Measurements from ENCODE around the gene NOC2L. TPM values are rescaled to one million over a fixed set of nuclear protein-coding genes. Genes with fewer than 3 reads are reported as not detected.

The NOC2L gene
- total RNA-seq, 1 experiment from 2014 or later, result 100 TPM

DNA sequence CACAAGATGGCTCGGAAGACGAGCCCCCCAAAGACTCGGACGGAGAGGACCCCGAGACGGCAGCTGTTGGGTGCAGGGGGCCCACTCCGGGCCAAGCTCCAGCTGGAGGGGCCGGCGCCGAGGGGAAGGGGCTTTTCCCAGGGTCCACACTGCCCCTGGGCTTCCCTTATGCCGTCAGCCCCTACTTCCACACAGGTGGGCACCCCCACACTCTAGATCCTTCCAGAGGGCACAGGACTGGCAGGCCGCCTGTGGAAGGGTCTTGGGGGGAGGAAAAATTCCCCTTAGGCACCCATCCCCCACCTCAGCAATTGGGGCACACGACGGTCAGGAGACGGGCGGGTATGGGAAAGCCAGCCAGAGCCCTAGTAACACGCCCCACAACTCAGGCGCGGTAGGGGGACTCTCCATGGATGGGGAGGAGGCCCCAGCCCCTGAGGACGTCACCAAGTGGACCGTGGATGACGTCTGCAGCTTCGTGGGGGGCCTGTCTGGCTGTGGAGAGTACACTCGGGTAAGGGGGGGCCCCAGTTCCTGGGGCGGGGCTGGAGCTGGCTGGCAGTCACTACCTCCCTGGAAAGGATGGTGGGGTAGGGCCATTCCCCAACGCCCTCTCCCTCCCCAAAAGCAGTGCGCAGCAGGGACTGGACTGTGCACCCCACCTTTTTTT is 16.1 kb downstream of the NOC2L start:
- DNase-seq (ENCODE audit: low read depth), result no peak

DNA sequence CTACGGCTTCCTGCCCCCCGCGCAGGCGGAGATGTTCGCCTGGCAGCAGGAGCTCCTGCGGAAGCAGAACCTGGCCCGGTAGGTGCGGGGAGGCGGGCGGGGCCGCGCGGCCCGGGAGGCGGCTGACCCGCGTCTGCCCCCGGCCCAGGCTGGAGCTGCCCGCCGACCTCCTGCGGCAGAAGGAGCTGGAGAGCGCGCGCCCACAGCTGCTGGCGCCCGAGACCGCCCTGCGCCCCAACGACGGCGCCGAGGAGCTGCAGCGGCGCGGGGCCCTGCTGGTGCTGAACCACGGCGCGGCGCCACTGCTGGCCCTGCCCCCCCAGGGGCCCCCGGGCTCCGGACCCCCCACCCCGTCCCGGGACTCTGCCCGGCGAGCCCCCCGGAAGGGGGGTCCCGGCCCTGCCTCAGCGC is 16.6 kb downstream of the NOC2L start:
- no peak for DNase-seq (ENCODE audit: low read depth)

DNA sequence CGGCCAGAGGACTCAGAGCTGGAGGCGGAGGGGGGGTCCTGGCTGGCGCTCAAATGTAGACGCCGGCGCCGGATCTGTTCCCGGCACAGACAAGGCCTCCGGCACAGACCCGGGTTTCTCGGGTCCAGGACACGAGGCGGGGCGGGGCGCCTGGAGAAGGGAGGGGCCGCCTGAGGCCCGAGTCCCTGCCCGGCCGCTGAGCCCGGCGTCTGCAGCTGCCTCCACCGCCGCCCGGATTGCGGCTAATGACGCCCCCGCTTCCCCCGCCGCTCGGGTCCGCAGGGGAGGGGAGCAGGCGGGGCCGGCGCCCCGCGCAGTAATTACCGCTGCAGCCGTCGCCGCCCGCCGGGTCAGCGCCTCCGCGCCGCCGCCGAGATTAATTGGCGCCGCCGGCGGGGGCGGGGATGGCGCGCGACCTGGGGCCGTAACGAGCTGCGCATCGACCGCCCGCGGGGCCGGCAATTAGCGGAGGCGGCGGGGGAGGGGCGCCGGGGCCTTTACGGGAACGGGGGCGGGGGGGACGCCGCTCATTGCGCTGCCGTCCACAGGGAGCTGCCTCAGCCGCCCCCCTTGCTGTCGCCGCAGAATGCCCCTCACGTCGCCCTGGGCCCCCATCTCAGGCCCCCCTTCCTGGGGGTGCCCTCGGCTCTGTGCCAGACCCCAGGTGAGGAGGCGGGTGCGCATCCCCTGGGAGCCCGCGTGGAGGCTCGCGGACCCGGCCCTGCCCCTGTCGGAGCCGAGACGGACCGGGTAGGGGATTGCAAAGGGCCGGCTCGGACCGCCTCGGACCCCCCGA is 17.3 kb downstream of the NOC2L start:
- DNase-seq (ENCODE audit: low read depth), result peak; percentile 45

DNA sequence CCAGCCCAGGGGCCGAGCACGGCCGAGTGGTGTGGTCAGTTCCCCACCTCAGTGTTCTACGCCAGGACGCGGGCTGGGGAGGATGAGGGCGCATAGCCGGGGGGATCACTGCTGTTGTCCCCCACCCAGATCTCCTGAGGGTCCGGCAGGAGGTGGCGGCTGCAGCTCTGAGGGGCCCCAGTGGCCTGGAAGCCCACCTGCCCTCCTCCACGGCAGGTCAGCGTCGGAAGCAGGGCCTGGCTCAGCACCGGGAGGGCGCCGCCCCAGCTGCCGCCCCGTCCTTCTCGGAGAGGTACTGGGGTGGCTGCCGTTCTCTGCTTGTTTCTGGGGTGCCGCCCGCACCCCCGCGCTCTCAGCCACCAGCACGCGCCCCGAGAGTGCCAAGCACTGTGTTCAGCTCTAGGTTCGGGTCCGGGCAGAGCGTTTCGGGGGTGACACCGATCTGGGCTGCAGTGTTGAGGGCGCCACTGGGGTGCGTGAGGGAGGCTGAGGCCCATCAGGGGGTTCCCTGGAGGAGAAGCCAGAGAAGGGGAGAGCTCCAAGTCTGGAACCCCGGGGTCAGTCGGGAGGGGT is 18.0 kb downstream of the NOC2L start:
- no peak for DNase-seq (ENCODE audit: low read depth)

DNA sequence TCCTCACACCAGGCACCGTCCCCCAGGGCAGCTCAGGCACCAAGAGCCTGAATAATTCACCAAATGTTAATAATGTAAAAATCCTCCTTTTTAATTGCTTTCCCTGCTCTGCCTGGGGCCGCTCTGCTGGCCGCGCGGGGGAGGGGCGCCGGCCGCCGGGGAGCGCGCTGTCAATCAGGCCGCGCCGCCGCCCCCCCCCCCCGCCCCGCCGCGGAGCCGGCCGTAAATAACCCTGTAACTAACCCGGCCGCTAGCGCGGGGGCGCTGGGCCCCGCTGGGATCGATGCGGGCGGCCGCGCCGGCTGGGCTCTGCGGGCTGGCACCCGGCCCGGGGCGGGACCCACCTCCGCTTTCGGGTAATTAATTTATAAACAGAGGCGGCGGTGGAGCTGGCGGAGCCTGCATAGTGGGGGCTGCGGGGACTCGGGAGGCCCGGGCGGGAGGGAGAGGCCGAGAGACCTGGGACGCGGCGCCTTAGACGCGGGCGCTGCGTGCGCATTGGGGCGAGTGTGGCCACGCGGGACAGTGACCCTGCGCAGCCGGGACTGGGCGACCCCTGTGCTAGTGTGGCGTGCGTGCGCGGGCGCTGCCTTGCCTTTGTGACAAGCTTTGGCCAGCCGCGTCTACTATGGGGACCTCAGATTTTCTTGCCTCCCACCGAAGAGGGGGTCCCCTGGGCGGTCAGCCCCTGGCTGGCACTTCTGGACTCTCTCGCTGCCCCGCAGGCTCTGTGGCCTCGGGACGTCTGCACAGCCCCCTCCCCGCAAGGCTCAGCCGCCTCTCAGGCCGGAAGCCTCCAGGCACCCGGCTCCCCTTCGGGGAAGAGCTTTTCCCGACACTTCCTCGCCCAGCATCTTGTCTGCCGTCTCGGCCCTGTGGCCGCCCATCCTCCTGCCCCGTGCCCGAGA is 18.7 kb downstream of the NOC2L start:
- DNase-seq (ENCODE audit: low read depth), result no peak

DNA sequence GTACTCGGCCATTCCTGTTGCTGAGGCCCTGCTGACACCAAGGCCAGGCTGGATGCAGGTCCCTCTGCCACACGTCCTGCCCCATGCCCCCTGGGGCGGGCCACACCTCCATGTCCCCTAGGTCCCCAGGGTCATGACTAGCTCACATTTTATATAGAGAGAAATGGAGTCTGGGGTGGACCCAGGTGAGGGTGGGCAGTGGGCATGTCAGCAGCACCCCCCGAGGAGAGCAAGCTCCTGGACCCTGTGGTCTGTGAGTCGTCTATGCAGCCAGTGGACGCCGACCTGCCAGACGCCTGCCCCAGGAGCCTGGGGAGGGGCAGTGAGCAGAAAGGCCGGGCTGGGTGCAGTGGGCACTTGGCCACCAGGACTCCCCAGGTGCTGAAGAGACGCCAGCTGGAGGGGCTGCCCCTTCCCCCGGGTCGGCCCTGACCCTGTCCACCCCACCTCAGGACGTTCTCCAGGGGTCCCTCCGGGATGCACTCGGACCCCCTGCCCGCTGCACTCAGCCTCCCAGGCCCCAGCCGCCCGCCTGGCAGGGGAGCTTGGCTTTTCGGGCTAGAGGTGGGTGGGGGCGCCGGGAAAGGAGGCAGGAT is 19.4 kb downstream of the NOC2L start:
- DNase-seq (ENCODE audit: low read depth), result no peak

DNA sequence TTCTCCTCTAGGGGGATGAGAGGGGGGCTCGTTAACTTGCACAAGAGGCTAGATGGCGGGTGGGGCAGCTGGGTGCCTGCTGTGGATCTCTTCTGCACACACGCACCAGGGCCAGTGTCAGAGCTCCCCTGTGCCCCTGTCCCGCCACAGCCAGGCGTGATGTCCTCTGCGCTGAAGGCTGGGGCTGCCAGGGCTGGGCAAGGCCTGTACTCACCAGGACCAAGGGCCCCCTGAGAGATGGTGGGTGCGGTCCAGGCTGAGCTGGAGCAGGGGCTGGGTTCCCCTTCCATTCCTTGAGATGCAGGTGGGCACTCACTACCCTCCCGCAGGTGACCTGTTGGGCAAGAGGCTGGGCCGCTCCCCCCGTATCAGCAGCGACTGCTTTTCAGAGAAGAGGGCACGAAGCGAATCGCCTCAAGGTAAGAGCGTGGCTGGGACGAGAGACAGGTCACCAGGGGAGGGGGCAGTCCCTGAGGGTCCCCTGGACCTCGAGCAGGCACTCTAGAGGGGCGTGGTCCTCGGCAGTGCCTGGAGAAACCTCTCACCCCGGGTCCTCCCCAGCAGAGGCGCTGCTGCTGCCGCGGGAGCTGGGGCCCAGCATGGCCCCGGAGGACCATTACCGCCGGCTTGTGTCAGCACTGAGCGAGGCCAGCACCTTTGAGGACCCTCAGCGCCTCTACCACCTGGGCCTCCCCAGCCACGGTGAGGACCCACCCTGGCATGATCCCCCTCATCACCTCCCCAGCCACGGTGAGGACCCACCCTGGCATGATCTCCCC is 20.2 kb downstream of the NOC2L start:
- DNase-seq (ENCODE audit: low read depth), result no peak

DNA sequence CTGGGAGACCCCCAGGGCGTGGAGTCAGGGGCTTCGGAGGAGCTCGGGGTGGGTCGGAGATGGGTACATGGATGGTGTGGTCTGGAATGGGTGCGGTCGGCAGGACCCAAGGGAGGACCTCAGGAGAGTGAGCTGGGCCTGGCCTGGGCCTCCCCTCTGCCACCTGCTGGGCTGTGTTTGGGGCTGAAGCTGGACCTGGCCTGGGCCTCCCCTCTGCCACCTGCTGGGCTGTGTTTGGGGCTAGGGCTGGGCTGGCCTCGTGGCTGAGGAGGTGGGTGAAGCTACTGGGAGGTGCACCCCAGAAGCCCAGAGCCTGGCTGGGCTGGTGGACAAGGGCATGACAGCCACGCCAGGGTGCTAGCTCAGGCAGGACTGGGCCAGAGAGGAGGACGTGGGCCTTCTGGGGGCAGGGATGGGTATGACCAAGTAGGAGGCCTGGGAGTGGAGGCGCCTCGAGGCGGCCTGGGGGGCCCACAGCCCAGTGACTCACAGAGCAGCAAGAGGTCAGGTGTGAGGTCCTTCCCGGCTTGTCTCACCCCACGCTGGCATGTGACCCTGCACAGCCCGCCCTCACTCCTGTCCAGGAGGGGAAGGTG is 20.9 kb downstream of the NOC2L start:
- DNase-seq (ENCODE audit: low read depth), result no peak

DNA sequence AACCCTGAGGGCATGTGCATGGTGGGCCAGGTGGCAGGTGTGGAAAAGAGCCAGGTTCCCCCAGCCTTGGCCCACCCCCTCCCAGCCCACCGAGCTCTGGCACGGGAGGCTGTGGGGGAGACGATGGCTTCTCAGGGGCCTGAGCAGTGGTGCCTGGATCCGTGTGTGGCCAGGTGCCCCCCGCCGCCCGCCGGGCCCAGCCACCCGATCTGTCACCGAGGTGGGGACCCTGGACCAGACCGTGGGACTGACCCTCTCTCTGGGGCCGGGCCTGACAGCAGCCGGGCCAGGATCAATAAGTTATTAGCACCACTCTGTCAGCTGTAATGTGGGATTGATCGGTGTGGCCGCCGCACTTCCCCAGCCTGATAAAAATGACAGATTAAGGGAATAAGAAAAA is 21.5 kb downstream of the NOC2L start:
- no peak for DNase-seq (ENCODE audit: low read depth)

DNA sequence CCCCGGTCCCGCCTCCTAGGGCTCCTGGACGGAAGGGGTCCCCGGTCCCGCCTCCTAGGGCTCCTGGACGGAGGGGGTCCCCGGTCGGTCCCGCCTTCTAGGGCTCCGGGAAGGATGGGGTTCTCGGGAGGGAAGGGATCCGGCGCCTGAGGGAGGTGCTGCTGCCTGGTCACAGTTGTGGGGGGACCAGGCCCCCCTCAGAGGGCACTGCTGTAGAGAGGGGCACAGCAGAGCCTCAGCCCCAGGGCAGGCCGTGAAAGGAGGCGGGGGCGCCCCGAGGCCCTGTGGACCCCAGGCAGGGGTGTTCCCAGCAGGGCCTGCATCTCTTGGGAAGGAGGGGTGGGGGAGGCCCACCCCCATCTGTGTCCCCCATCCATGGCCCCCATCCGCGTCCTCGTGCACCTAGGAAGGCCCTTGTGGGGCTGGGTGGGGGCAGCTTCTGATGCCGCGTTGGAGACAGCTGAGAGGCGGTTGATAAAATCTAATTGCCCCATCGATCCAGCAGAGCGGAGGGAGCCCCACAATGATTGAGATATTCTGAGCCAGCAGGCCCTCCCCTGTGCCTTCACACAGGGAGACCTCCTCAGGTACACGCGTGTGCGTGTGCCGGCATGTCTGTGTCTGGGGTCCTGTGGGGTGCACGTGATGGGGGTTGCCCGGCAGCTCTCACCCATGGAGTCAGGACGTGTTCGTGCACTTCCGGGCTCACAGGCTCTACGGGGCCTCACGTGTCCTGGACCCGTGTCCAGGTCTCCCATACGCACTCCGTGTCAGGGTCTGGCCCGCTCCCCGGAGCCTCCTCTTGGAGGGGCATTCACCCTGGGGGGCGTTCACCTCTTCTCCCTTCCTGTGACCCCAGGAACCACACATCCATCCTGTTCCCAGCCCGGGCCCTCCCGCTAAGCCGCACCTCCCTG is 22.4 kb downstream of the NOC2L start:
- DNase-seq (ENCODE audit: low read depth), result no peak

DNA sequence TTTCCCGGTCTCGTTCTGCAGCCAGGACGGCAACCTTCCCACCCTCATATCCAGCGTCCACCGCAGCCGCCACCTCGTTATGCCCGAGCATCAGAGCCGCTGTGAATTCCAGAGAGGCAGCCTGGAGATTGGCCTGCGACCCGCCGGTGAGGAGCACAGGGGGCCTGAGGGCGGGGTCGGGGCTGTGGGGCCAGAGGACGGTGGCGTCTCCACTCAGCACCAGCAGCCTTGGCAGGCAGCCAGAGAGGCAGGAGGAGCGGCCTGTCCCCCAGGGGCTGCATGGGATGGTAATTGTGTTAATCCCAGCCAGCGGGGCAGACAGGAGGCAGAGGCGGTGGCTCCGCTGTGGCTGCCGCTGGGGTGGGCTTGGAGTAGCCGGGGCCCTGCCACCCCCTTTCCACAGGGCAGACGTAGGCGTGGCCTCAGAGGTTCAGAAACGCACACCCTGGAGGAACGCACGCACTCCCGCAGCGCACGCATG is 23.3 kb downstream of the NOC2L start:
- no peak for DNase-seq (ENCODE audit: low read depth)

DNA sequence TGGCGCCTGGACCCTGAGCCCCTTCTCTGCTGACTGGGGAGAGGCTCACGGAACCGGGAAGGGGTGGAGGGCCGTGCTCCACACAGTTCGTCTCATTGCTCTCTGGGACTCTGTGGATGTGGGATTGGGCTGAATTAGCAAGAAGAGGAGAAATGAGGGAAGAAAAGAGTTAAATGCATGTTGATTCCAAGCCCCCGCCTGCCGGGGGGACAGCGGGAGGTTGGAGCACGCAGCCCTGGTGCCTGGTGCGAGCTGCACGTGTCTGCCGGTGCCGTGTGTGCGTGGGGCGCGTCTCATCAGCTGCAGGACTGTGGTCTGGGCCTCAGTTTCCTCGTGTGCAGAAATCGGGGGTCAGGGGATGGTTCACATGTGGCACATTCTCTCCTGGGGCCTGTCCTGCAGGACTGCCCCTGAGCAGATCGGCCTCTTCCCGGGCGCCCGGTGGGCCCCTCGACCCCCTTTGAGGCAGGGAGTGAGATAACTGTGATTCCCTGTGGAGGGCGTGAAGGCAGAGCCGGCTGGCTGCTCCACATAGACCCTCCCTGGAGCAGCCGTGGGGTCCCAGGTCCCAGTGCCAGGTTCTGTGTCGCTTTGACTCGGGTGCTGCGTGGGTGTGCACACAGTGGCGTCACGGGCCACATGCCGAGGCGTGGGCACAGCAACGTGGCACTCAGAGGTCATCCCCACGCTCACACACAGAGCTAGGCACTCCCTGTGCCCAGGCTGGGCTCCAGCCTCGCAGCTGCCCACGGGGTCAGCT is 23.9 kb downstream of the NOC2L start:
- DNase-seq (ENCODE audit: low read depth), result no peak

DNA sequence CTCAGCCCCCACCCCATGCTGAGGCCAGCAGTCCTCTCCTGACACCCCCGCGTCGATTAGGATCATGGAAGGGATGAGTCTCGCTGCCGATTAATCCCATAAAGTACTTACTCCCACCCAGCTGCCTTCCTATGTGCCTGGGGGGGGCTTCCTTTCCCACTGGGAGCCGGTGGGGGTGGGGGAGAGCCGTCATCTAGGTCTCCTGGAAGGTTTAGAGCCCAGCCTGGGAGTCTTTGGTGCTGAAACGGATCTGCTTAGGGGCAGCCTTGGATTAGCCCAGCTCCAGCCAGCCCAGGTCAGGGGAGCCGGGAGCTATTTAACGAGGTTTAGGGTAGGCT is 25.5 kb downstream of the NOC2L start:
- no peak for DNase-seq (ENCODE audit: low read depth)

DNA sequence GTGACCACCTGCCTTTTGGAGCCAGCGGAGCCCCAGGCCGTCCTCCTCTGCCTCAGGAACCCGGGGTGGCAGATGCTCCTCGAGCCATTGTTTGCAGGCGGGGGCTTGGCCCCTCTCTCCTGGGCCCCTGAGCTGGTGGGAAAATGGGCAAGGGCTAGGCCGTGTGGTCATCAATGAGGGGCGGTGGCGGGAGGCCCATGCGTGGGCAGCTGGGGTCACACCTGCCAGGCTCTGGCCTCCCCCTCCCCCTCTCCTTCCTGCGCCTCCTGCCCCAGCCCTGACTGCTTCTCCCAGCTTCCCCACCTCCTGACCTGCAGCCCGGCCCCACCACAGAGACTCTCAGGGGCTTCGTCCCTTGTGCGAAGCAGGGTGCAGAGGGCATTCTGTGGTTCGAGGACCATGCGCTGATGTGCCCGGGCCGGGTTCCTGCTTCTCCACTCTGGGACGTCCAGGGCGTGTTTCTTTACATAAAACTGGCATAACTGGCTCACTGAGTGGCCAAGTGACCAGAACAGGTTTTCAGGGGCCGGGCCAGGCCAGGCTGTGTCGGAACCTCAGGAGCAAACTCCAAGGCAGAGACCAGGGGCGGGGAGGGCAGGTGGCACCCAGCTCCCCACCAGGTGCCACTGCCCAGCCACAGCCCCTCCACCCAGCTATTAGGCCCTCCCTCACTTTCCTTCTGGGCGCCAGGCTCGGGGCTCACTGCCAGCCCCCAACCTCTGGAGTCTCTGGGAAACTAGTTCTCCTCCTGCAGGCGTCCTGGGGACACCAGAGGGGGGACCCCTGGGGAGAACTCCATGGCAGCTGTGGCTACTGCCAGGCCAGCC is 26.1 kb downstream of the NOC2L start:
- no peak for DNase-seq (ENCODE audit: low read depth)

DNA sequence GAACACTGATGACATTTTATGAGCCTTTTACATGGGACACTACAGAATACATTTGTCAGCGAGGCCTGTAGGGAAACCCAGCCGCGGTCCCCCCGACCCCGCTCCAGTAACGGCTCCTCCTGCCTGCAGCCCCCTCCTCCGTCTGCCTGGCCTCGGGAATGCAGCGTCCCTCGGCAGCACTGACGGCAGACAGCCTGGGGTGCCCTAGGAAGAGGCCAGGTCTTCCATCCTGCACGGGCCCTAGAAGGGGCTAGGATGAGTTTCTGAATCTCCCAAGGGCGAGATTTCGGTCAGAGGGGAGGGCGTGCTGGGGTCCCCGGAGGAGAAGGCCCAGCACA is 26.9 kb downstream of the NOC2L start:
- DNase-seq (ENCODE audit: low read depth), result no peak

DNA sequence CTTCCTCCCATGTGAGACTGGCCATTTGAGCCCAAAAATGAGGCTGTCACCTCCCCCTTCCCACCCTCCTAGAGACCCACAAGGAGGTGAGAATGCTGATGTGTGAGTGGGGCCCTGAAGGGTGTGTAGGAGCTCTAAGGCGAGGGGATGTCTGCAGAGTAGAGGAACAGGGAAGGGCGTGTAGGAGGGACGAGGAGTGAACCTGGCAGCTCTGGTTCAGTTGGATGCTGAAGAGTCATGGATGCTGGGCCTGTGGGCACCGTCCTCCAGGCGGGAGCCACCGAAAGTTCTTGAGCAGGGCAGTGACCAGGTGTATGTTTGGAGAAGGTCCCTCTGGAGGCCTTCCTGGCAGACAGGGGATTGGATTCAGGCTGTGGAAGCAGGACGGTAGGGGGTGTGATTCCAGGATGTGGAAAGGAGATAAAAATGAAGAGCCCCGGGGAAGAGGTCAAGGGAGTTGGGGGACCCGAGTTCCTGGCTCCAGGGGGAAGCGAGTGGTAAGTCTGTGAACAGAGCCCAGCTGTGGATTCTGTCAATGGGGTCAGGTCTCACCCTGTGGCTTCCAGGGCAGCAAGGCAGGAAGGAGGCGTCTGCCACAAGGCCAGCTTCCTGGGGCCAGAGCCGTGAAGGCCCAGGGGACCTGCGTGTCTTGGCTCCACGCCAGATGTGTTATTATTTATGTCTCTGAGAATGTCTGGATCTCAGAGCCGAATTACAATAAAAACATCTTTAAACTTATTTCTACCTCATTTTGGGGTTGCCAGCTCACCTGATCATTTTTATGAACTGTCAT is 27.5 kb downstream of the NOC2L start:
- DNase-seq (ENCODE audit: low read depth), result no peak

DNA sequence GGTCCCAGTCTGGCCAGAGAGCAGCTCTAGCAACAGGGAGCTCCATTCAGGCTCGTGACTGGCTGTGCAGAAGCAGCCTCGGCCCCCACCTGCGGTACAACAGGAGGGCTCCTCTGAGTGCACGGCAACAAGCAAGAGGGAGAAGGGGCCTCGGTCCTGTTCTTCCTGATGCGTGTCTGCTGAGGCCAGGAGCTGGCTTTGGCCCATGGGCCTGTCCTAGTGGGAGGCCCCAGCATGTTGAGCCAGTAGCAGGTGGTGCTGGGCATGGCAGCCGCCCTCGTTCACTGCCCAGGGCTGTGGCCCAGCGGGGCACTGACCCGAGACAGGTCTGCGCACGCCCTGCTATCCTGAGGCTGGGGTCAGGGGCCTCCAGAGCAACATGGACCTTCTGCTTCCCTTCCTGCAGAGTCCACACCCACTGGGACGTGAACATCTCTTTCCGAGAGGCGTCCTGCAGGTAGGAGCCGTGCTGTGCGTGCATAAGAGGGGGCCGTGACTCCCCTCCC is 28.4 kb downstream of the NOC2L start:
- no peak for DNase-seq (ENCODE audit: low read depth)
